HFFc6 (cell line): ENCODE data around the gene SLC13A3. TPM values are rescaled to one million over a fixed set of nuclear protein-coding genes. Genes with fewer than 3 reads are reported as not detected.

Experiments used
- DNase-seq: peaks from one replicate; pipeline ENCODE4 v3.0.0-alpha.2; 2018
- H3K27ac Mint-ChIP-seq: 2 replicates; pipeline ENCODE4 v1.8.0; 2020; ENCODE audit warnings: mild to moderate bottlenecking, mixed read lengths
- H3K27me3 Mint-ChIP-seq: 2 replicates; pipeline ENCODE4 v1.8.0; 2021; ENCODE audit warnings: mild to moderate bottlenecking, moderate library complexity, mixed read lengths; ENCODE audit not compliant: insufficient read depth
- H3K36me3 Mint-ChIP-seq: 2 replicates; pipeline ENCODE4 v1.8.0; 2021; ENCODE audit warnings: low read depth, mixed read lengths
- H3K4me1 Mint-ChIP-seq: 2 replicates; pipeline ENCODE4 v1.8.0; 2020; ENCODE audit warnings: low read depth, mixed read lengths
- H3K4me3 Mint-ChIP-seq: 2 replicates; pipeline ENCODE4 v1.8.0; 2020; ENCODE audit warnings: mild to moderate bottlenecking, moderate library complexity, mixed read lengths
- H3K9me3 Mint-ChIP-seq: 2 replicates; pipeline ENCODE4 v1.8.0; 2020; ENCODE audit warnings: mild to moderate bottlenecking, mixed read lengths
- total RNA-seq, 6 experiments: library from RNA; stranded (reverse); fragmentation: NEBNext Ultra II Directional; extraction: Animal tissue kit (Norgen Biotek cat#: 25700); gene quantifications; 2 replicates in 1 of 6; 3 replicates in 5 of 6; pipeline ENCODE4 v1.2.3, GENCODE V29; 2021
- TF ChIP-seq, protein P1 (sequence below): fragments of 200-600 bp; sonication (generic); IDR thresholded peaks from 2 replicates; pipeline ENCODE4 v1.5.0; 2021; ENCODE audit warnings: antibody characterized with exemption, mild to moderate bottlenecking

SLC13A3 gene
- total RNA-seq, 6 experiments from 2014 or later = 2.3 to 3.5 (median 2.7) TPM

DNA sequence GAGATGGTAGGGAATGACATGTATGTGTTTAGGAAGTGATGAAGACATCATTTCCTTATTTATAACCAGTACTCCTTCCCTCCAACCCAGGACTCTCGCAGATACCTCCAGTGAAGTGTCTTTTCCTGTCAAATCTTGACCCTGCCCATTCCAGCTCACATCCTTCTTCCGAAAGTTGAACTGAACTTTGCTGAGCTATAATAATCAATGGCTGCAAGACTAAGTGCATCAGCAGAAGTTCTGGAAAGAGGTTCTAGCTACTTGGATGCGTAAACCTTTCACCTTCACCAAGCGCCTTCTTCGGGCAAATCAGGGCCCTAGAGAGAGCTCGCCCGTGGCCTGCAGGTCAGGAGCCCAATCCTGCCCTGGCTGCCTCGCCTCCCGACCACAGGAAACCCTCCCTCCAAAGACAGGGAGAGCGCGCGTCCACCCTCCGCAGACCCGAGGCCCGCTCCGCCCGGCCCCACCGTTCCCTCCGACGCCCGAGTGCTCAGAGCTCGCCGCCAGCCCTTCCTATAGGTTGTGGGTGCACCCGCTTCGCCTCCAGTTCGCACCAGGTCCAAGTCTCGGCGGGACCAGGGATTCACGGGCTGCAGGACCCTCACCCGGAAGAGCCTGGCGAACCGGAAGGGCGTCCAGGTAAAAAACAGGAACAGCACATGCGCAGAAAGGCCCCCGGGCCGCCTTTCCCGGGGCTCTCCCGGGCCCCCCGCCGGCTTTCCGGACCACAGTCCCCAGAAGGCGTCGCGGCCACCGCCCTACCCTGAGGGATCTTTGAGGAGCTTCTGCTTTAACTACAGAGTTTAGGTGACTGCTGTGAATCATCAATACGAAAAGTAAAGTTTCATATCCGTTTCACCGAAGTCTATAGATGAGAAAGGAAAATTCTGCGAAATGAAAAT is 138.1 kb downstream of the SLC13A3 start, which contains the start of gene ZNF334:
TSS of gene ZNF334 (minus strand) at position 617 of the 902 bp plus-strand sequence. CDS start 1,457 bp downstream, outside the sequence.
- no peaks in the 10 kb centered on the region for H3K9me3 Mint-ChIP-seq
- H3K27me3 Mint-ChIP-seq = peaks cover 2% of the 10 kb centered on the region; the same call in 1 of the 2 replicates
- TF ChIP-seq, protein P1, sequence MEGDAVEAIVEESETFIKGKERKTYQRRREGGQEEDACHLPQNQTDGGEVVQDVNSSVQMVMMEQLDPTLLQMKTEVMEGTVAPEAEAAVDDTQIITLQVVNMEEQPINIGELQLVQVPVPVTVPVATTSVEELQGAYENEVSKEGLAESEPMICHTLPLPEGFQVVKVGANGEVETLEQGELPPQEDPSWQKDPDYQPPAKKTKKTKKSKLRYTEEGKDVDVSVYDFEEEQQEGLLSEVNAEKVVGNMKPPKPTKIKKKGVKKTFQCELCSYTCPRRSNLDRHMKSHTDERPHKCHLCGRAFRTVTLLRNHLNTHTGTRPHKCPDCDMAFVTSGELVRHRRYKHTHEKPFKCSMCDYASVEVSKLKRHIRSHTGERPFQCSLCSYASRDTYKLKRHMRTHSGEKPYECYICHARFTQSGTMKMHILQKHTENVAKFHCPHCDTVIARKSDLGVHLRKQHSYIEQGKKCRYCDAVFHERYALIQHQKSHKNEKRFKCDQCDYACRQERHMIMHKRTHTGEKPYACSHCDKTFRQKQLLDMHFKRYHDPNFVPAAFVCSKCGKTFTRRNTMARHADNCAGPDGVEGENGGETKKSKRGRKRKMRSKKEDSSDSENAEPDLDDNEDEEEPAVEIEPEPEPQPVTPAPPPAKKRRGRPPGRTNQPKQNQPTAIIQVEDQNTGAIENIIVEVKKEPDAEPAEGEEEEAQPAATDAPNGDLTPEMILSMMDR = no peak
- peak within 1 kb of the TSS; percentile 87 for H3K4me3 Mint-ChIP-seq
- H3K36me3 Mint-ChIP-seq = no peaks in the 10 kb centered on the region
- DNase-seq = peak; percentile 0
- no peaks in the 10 kb centered on the region for H3K4me1 Mint-ChIP-seq
- H3K27ac Mint-ChIP-seq = peak within 1 kb of the TSS; percentile 41; the same call in 1 of the 2 replicates

DNA sequence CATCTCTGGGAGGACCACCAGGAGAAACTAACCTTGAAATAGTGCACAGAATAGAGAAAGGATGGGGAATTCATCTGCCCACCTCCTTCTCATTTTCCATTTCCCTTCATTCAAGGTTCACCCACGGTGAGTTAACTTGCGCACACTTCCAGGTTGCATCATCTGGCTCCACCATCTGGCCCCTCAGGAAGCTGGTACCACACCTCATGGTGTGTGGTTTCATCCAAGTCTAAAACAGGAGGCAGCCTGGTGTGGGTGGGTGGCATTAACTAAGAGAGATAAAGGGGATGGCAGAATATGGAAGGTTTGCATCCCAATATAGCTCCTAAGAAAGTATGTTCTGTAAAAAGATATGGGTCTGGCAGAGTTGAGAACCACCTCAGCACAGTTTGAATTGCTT is 141.7 kb downstream of the SLC13A3 start:
- Mint-ChIP-seq H3K4me3 (no peak overlapping the region), H3K36me3 (peaks cover 5% of the 10 kb centered on the region; the same call in 1 of the 2 replicates), H3K27me3 (peaks cover 7% of the 10 kb centered on the region), H3K27ac (no peak overlapping the region), H3K4me1 (no peaks in the 10 kb centered on the region), H3K9me3 (no peaks in the 10 kb centered on the region)
- TF ChIP-seq, protein P1 = no peak
- no peak for DNase-seq

Other genes starting within 250 kb of the SLC13A3 start
- 10 to 100 TPM; 39.3 to 48.0 (median 44.3) TPM for gene ELMO2, start 244.8 kb downstream of the SLC13A3 start, total RNA-seq
- gene ZNF334, start 137.9 kb downstream of the SLC13A3 start, total RNA-seq = 1 to 10 TPM in 5 of 6 experiments, under 1 TPM in 1; 0.87 to 1.6 (median 1.2) TPM
- not detected for gene OCSTAMP, start 100.8 kb downstream of the SLC13A3 start, total RNA-seq
- gene TP53RK, start 38.0 kb upstream of the SLC13A3 start, total RNA-seq = 10 to 100 TPM; 14.8 to 20.0 (median 15.8) TPM
- gene SLC2A10, start 58.2 kb upstream of the SLC13A3 start, total RNA-seq = 10 to 100 TPM; 27.0 to 36.4 (median 30.5) TPM
- under 1 TPM in 5 of 6 experiments, not detected in 1; 0.14 to 0.51 (median 0.28) TPM for gene EYA2, start 243.4 kb upstream of the SLC13A3 start, total RNA-seq